ENCODE results near the gene FAM76B.

GRCh38 chr11:95776859-95777258, 12.7 kb downstream of the FAM76B start:
- TF ChIP-seq SIN3A (IDR thresholded peaks at IDR 0.05; ENCODE audit: borderline replicate concordance, insufficient read depth, low read length) (no peak), TAF1 (IDR thresholded peaks at IDR 0.05; ENCODE audit: borderline replicate concordance, insufficient read depth, low read length) (no peak), POLR2AphosphoS5 (IDR thresholded peaks at IDR 0.05; ENCODE audit: low read depth, low read length) (no peak), REST (IDR thresholded peaks at IDR 0.05; ENCODE audit: insufficient read depth in 1 of 2, low read depth in 2 of 2, low read length in 2 of 2) (no peak), FOXP2 (optimal IDR thresholded peaks at IDR 0.05; ENCODE audit: borderline replicate concordance, extremely low read depth, extremely low read length, insufficient read depth) (no peak)

Data from PFSK-1 (cell line).